Type B pancreatic cell (in vitro differentiated cells): ENCODE data around the gene RHO. TPM values are rescaled to one million over a fixed set of nuclear protein-coding genes. Genes with fewer than 3 reads are reported as not detected.
"Not testable (repeated sequence)": the region's sequence is repeated elsewhere in the genome, so short reads cannot be mapped to it uniquely, and the experiment has no call there.

Experiments
- DNase-seq: peaks from one replicate; pipeline ENCODE4 v3.0.0; 2021; ENCODE audit warnings: mixed read lengths; ENCODE audit not compliant: unreplicated experiment; ENCODE audit errors: extremely low spot score
- H3K27ac Mint-ChIP-seq: 2 replicates; pipeline ENCODE4 v1.8.0; 2021; ENCODE audit warnings: mild to moderate bottlenecking, mixed read lengths
- H3K27me3 Mint-ChIP-seq: 2 replicates; pipeline ENCODE4 v1.8.0; 2021; ENCODE audit warnings: mixed read lengths
- H3K36me3 Mint-ChIP-seq: 2 replicates; pipeline ENCODE4 v1.8.0; 2021; ENCODE audit warnings: mixed read lengths
- H3K4me1 Mint-ChIP-seq: one replicate; pipeline ENCODE4 v1.8.0; 2021; ENCODE audit warnings: mixed read lengths; ENCODE audit not compliant: unreplicated experiment
- H3K4me3 Mint-ChIP-seq: 2 replicates; pipeline ENCODE4 v1.8.0; 2021; ENCODE audit warnings: mild to moderate bottlenecking, mixed read lengths
- H3K9me3 Mint-ChIP-seq: 2 replicates; pipeline ENCODE4 v1.8.0; 2021; ENCODE audit warnings: mixed read lengths
- total RNA-seq: library from RNA; stranded (reverse); gene quantifications from 2 replicates; pipeline ENCODE4 v1.2.1, GENCODE V29; 2021; ENCODE audit warnings: low replicate concordance
- TF ChIP-seq, protein P1 (sequence below): fragments of 200-600 bp; sonication (generic); conservative IDR thresholded peaks from 2 replicates; pipeline ENCODE4 v1.5.0; 2021; ENCODE audit warnings: antibody characterized with exemption, mild to moderate bottlenecking

RHO gene
- total RNA-seq, 1 donor from 2014 or later, result not detected

DNA sequence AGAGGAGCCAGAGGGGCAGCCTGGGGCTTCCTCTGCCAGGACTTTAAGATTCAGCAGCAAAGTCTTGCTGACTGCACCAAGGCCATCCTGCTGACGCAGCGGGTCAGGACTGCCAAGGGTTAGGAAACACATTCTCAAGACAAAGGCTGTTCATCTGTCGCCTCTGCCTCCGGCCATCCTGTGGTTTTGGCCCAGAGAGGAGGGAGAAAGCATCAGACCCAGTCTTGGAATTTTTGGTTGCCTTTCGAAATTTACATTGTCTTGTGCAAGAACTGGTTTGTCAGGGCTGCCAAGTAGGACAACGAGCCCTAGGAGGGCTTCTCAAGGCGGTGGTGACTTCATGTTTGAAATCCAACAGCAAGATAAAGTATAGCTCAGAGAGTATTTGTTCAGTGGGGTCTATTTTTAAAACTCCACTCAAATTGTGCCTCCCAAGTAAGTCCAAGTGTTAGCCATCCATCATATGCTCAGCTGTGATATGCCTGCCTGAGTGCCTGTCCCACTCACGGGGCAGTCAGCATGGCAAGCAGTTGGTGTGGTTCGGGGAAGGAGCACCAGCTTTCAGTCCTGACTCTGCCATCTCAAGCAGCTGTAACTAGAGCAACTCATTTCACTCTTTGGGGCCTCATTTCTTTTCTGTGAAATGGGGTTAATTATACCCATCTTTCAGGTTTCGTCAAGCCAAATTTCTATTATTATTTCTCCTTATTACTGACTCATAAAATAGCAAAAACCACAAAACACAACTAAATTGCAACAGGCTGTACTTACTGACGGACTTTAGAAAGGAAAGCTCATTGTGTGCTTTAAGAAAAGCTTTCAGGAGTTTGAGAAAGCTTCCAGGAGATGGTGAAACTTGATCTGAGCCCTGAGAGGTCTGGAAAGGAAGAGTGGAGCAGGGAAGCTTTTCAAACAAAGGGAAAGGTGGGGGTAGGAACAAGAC is 42.4 kb upstream of the RHO start:
- Mint-ChIP-seq H3K27me3 (no peaks in the 10 kb centered on the region), H3K9me3 (no peaks in the 10 kb centered on the region), H3K36me3 (peaks cover 9% of the 10 kb centered on the region), H3K4me1 (peaks cover 64% of the 10 kb centered on the region), H3K4me3 (peak overlapping the region; percentile 71), H3K27ac (peak overlapping the region; percentile 56)
- TF ChIP-seq, protein P1, sequence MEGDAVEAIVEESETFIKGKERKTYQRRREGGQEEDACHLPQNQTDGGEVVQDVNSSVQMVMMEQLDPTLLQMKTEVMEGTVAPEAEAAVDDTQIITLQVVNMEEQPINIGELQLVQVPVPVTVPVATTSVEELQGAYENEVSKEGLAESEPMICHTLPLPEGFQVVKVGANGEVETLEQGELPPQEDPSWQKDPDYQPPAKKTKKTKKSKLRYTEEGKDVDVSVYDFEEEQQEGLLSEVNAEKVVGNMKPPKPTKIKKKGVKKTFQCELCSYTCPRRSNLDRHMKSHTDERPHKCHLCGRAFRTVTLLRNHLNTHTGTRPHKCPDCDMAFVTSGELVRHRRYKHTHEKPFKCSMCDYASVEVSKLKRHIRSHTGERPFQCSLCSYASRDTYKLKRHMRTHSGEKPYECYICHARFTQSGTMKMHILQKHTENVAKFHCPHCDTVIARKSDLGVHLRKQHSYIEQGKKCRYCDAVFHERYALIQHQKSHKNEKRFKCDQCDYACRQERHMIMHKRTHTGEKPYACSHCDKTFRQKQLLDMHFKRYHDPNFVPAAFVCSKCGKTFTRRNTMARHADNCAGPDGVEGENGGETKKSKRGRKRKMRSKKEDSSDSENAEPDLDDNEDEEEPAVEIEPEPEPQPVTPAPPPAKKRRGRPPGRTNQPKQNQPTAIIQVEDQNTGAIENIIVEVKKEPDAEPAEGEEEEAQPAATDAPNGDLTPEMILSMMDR, result no peak
- DNase-seq, result no peak

DNA sequence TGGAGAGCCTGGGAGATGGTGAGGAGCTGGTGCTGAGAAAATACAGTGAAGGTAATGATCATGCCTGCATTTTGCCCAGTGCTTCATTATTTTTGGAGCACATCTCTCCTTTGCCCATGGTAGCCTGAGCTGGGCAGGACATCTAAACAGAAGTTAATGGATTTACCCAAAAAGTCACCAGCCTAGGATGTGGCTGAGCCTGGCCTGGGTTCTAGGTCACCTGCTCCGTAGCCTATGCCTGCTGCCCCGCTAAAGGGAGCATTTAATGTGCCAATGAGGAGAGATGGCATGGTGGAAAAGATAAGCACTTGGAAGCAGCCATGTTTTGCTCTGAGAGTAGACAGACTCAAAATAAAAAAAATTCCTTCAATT is 41.8 kb upstream of the RHO start:
- Mint-ChIP-seq H3K4me3 (peak overlapping the region; percentile 25), H3K27ac (peak overlapping the region; percentile 56), H3K9me3 (no peaks in the 10 kb centered on the region), H3K4me1 (peaks cover 58% of the 10 kb centered on the region), H3K27me3 (no peaks in the 10 kb centered on the region), H3K36me3 (peaks cover 9% of the 10 kb centered on the region)
- no peak for DNase-seq
- TF ChIP-seq, protein P1, result no peak

DNA sequence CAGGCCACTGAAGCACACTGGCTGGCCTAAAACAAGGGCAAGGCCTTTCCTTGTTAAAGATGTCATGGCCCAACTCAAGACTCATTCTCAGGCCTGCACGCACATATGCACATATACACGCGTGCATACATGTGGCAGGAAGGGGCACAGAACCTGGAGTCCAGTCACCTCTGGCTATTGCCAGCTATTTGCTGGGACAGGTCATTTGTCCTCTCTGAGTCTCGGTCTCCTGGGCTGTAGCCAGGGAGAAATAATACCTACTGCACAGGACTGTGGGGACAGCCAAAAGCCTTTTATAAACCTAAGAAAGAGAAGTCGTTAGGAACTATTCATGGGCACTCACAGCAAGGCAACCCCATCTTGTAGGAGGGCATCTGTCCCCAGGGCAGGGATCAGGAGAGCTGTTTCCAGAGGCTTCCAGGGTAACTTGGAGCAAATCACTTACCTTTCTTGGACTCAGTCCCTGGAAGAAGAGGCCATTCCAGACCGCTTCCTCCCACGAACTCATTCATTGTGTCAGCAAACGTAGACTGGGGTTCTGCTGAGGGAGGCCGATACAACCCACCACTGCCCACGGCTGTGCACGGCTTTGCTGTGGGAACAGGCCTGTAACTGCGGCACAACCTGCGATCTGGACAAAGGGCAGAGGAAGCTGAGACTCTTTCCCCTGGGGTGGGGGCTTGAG is 41.1 kb upstream of the RHO start:
- no peaks in the 10 kb centered on the region for H3K9me3 Mint-ChIP-seq

DNA sequence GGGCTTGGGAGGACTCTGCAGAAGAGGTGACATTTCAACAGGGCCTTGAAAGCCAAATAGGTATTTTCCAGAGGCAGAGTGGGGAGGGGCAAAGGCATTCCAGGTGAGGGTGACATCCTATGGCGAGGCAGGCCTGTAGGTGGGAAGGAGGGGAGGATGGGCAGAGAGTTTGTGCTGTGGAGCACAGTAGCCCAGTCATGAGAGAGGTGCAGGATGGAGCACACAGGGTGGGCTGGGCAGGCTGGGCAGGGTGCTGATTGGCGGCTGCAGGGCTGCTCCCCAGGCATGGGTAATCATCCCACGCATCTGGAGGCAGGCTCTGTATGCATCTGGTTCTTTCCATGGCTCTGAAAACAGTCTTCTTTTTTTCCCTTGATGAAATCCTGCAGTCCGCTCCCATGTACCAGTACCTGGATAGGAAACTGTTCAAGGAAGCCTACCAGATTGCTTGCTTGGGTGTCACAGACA is 40.5 kb upstream of the RHO start:
- Mint-ChIP-seq H3K36me3 (peaks cover 13% of the 10 kb centered on the region), H3K4me1 (peaks cover 50% of the 10 kb centered on the region)
- not testable (repeated sequence) for H3K27me3 Mint-ChIP-seq, H3K27ac Mint-ChIP-seq, H3K9me3 Mint-ChIP-seq, DNase-seq, H3K4me3 Mint-ChIP-seq

More for the DNA sequence above, 41.1 kb upstream of the RHO start:
- Mint-ChIP-seq H3K27ac (peak overlapping the region; percentile 56), H3K4me1 (peaks cover 52% of the 10 kb centered on the region), H3K4me3 (no peak overlapping the region), H3K27me3 (no peaks in the 10 kb centered on the region), H3K36me3 (peaks cover 13% of the 10 kb centered on the region)
- TF ChIP-seq, protein P1, result no peak
- DNase-seq, result no peak

DNA sequence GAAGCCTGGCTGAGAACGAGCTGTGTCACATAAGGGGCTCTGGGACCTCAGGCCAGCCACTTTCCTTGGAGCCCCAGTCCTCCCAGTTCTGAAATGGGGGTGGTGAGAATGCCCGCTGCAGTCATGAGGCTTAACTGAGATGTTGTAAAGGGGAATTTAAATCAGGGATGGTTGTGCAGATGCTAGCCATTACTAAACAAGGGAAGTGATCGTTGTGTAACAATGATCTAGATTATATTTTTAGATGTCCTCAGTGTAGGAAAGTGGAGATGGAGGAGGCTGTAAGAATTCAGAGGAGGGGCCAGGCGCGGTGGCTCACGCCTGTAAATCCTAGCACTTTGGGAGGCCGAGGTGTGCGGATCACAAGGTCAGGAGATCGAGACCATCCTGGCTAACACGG is 39.2 kb upstream of the RHO start:
- H3K9me3 Mint-ChIP-seq, H3K27ac Mint-ChIP-seq, H3K27me3 Mint-ChIP-seq: not testable (repeated sequence)

DNA sequence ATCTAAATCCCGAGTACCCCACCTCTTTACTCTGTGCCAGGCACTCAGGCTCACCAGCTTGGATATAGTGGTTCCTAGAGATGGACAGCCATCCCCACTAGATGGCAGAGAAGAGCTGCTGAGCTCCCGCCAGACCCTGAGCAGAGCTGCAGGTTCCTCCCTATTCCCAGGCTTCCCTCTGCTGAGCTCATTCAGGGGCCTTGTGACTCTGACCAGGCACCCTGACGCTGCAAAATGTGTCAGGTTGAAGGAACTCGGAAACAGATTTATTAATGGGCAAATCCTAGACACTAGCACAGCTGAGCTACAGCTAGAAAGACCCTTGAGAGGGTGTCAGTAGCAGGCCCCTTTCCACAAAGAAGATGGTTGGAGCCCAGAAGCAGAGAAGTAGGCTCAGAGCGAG is 38.2 kb upstream of the RHO start:
- Mint-ChIP-seq H3K9me3 (no peaks in the 10 kb centered on the region), H3K27ac (peak overlapping the region; percentile 70), H3K36me3 (peaks cover 15% of the 10 kb centered on the region), H3K27me3 (no peaks in the 10 kb centered on the region), H3K4me3 (no peak overlapping the region), H3K4me1 (peaks cover 33% of the 10 kb centered on the region)
- DNase-seq, result peak; percentile 78
- TF ChIP-seq, protein P1, result peak; percentile 95

More for the DNA sequence above, 39.2 kb upstream of the RHO start:
- not testable (repeated sequence) for H3K4me3 Mint-ChIP-seq, DNase-seq
- H3K36me3 Mint-ChIP-seq, result peaks cover 20% of the 10 kb centered on the region
- H3K4me1 Mint-ChIP-seq, result peaks cover 41% of the 10 kb centered on the region

DNA sequence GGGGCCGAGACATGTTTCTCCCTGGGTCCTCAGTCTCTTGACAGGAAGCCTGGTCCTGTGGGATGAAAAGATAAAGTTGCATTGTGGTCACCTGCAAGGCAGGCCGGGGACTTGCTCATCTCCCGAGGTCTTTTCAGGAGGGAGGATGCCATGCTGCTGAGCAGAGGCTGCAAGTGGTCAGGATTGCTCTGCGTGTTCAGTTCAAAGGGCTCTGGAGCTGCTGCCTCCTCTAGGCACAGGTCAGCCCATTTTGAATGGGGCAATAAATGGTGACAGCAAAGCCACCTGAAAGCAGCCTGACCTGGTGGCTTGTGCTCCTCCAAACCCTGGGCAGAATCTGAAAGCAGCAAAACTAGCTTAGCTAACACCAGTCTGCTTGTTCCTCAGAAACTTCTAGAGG is 37.4 kb upstream of the RHO start:
- H3K9me3 Mint-ChIP-seq, H3K4me3 Mint-ChIP-seq, DNase-seq, H3K27me3 Mint-ChIP-seq: not testable (repeated sequence)
- Mint-ChIP-seq H3K27ac (peak overlapping the region; percentile 70), H3K36me3 (peaks cover 15% of the 10 kb centered on the region), H3K4me1 (peaks cover 25% of the 10 kb centered on the region)
